HepG2 (cell line): ENCODE measurements around the gene LRRC25. TPM values are rescaled to one million over a fixed set of nuclear protein-coding genes. Genes with fewer than 3 reads are reported as not detected.
A peak's percentile ranks its signal among the peaks of the same experiment; 100 is the strongest.

Experiments used
- ARID2 ChIP-seq: sonication (generic); formaldehyde crosslinking; IDR thresholded peaks from 2 replicates; pipeline ENCODE4 v1.8.1; 2022; ENCODE audit warnings: mild to moderate bottlenecking, missing genetic modification reagents, borderline replicate concordance
- BHLHE40 ChIP-seq: IDR thresholded peaks from 2 replicates; pipeline ENCODE4 v1.6.1; 2011; ENCODE audit warnings: low read length, improper control_type of control experiment
- DPF2 ChIP-seq: sonication (generic); formaldehyde crosslinking; IDR thresholded peaks from 2 replicates; pipeline ENCODE4 v1.4.0; 2020; ENCODE audit warnings: mild to moderate bottlenecking, low read depth, missing genetic modification reagents, borderline replicate concordance
- EHMT2 ChIP-seq: fragments of 200-600 bp; sonication (generic); IDR thresholded peaks from 2 replicates; pipeline ENCODE4 v1.7.0; 2017; ENCODE audit warnings: antibody characterized with exemption, low read depth, low read length, borderline replicate concordance
- IRF2 ChIP-seq: IDR thresholded peaks from 2 replicates; pipeline ENCODE4 v1.6.1; 2018; ENCODE audit warnings: missing genetic modification reagents, missing compliant biosample characterization
- KAT8 ChIP-seq: IDR thresholded peaks from 2 replicates; pipeline ENCODE4 v1.6.1; 2016; ENCODE audit warnings: missing genetic modification reagents, missing compliant biosample characterization
- MED8 ChIP-seq: sonication (generic); formaldehyde crosslinking; IDR thresholded peaks from 2 replicates; pipeline ENCODE4 v1.8.1; 2023; ENCODE audit warnings: mild to moderate bottlenecking, missing genetic modification reagents; ENCODE audit not compliant: insufficient replicate concordance
- RARG ChIP-seq: sonication (generic); formaldehyde crosslinking; IDR thresholded peaks from 2 replicates; pipeline ENCODE4 v1.4.0; 2020; ENCODE audit warnings: low read depth, mild to moderate bottlenecking, missing genetic modification reagents
- REST ChIP-seq, 2 experiments: IDR thresholded peaks; 2 replicates each; pipeline ENCODE4 v1.6.1; 2011 to 2012; ENCODE audit warnings: low read length in 2 of 2, borderline replicate concordance in 1 of 2, low read depth in 1 of 2, mild to moderate bottlenecking in 1 of 2, moderate library complexity in 1 of 2
- SAP130 ChIP-seq: IDR thresholded peaks from 2 replicates; pipeline ENCODE4 v1.6.1; 2016; ENCODE audit warnings: low read depth
- SIX1 ChIP-seq: sonication (generic); formaldehyde crosslinking; IDR thresholded peaks from 2 replicates; pipeline ENCODE4 v1.4.0; 2020; ENCODE audit warnings: missing genetic modification reagents, borderline replicate concordance
- SMAD3 ChIP-seq: sonication (generic); formaldehyde crosslinking; IDR thresholded peaks from 2 replicates; pipeline ENCODE4 v1.4.0; 2020; ENCODE audit warnings: missing genetic modification reagents
- SNAPC5 ChIP-seq: sonication (generic); formaldehyde crosslinking; IDR thresholded peaks from 2 replicates; pipeline ENCODE4 v1.8.1; 2023; ENCODE audit warnings: mild to moderate bottlenecking, missing genetic modification reagents, borderline replicate concordance
- SOX13 ChIP-seq, 3 experiments: fragments of 450-650 bp in 1 of 3; sonication (generic) in 1 of 3; formaldehyde crosslinking in 1 of 3; IDR thresholded peaks in 2 of 3; conservative IDR thresholded peaks in 1 of 3; 2 replicates each; pipeline versions ENCODE4 v1.5.0 to v1.6.1; 2016 to 2020; ENCODE audit warnings: antibody characterized with exemption in 1 of 3, mild to moderate bottlenecking in 1 of 3, missing compliant biosample characterization in 1 of 3, missing genetic modification reagents in 1 of 3, moderate library complexity in 1 of 3
- SOX6 ChIP-seq, 2 experiments: fragments of 450-650 bp in 1 of 2; sonication (generic) in 1 of 2; formaldehyde crosslinking in 1 of 2; IDR thresholded peaks; 2 replicates each; pipeline versions ENCODE4 v1.4.0 to v1.6.1; 2017 to 2020; ENCODE audit warnings: antibody characterized with exemption in 1 of 2, mild to moderate bottlenecking in 1 of 2, missing genetic modification reagents in 1 of 2
- TEAD3 ChIP-seq: optimal IDR thresholded peaks from 2 replicates; pipeline ENCODE3; 2016; ENCODE audit warnings: borderline replicate concordance
- ZNF362 ChIP-seq: sonication (generic); formaldehyde crosslinking; IDR thresholded peaks from 2 replicates; pipeline ENCODE4 v1.4.0; 2020; ENCODE audit warnings: missing genetic modification reagents, mild to moderate bottlenecking, borderline replicate concordance
- ZNF430 ChIP-seq: sonication (generic); formaldehyde crosslinking; IDR thresholded peaks from 2 replicates; pipeline ENCODE4 v1.9.0; 2021; ENCODE audit warnings: mild to moderate bottlenecking, missing genetic modification reagents
- ZNF639 ChIP-seq: conservative IDR thresholded peaks from 2 replicates; pipeline ENCODE4 v1.6.1; 2018; ENCODE audit warnings: missing genetic modification reagents
- ZNF670 ChIP-seq: sonication (generic); formaldehyde crosslinking; IDR thresholded peaks from 2 replicates; pipeline ENCODE4 v1.8.0; 2022; ENCODE audit warnings: mild to moderate bottlenecking, missing genetic modification reagents, borderline replicate concordance
- ZNF740 ChIP-seq: sonication (generic); formaldehyde crosslinking; IDR thresholded peaks from 2 replicates; pipeline ENCODE4 v1.4.0; 2020; ENCODE audit warnings: missing genetic modification reagents
- polyA plus RNA-seq, 8 experiments: library from polyadenylated mRNA; depleted of rRNA in 3 of 8; stranded (reverse) in 7 of 8; unstranded in 1 of 8; fragments of >200 nt; fragmentation: Illumina TruSeq in 4 of 8; extraction: Trizol in 4 of 8; gene quantifications; 2 replicates each; pipeline versions ENCODE4 v1.2.1 to v1.2.3, GENCODE V29; 2011 to 2016; ENCODE audit warnings: low read depth in 4 of 8, missing spikeins in 1 of 8, mixed read lengths in 1 of 8; ENCODE audit not compliant: insufficient read depth in 1 of 8
- total RNA-seq, 5 experiments: library from RNA; depleted of rRNA; stranded (reverse); fragments of >200 nt; fragmentation: Illumina TruSeq; extraction: Trizol; gene quantifications; 2 replicates each; pipeline ENCODE4 v1.2.3, GENCODE V29; 2016; ENCODE audit warnings: low read depth in 1 of 5

LRRC25 gene
- total and polyA plus RNA-seq, 2 of the 13 experiments (the other 11 are each of a cell fraction or from before 2014, with no cell fraction given) = 0.13 to 0.53 TPM

GRCh38 chr19:18364826-18365528, 32.4 kb downstream of the LRRC25 start (continued):
- TF ChIP-seq DPF2 (CRISPR knock-in tag) (peak; percentile 47; the same call in 1 of the 2 replicates), IRF2 (CRISPR knock-in tag) (peak; percentile 61; the same call in 1 of the 2 replicates), SMAD3 (CRISPR knock-in tag) (peak; percentile 76; the same call in 1 of the 2 replicates), TEAD3 (CRISPR knock-in tag) (peak; percentile 69), RARG (no peak), SIX1 (CRISPR knock-in tag) (peak; percentile 31; the same call in 1 of the 2 replicates), MED8 (CRISPR knock-in tag) (peak; percentile 94), ZNF639 (0 out of 2 replicates have a peak, but pooled peaks have one; percentile 41), ZNF740 (CRISPR knock-in tag) (no peak; the same call in 1 of the 2 replicates), ZNF362 (peak; percentile 58; the same call in 1 of the 2 replicates), SOX6 (IDR thresholded peaks at IDR 0.05) (no peak), SOX6 (CRISPR knock-in tag; IDR thresholded peaks at IDR 0.05) (peak; percentile 88), KAT8 (CRISPR knock-in tag) (peak; percentile 68), ARID2 (0 out of 2 replicates have a peak, but pooled peaks have one; percentile 71), ZNF670 (CRISPR knock-in tag) (0 out of 2 replicates have a peak, but pooled peaks have one; percentile 60), ZNF430 (CRISPR knock-in tag) (0 out of 2 replicates have a peak, but pooled peaks have one; percentile 22), SOX13 (IDR thresholded peaks at IDR 0.05) (0 out of 2 replicates have a peak, but pooled peaks have one; percentile 31), SOX13 (CRISPR knock-in tag; conservative IDR thresholded peaks at IDR 0.05 in 1 of 2, IDR thresholded peaks at IDR 0.05 in 1 of 2) (peak in 1 of 2 experiments; percentile 80; a peak in 2 of 4 replicates), BHLHE40 (peak; percentile 74), EHMT2 (0 out of 2 replicates have a peak, but pooled peaks have one; percentile 17), SNAPC5 (CRISPR knock-in tag) (0 out of 2 replicates have a peak, but pooled peaks have one; percentile 22), REST (IDR thresholded peaks at IDR 0.05; ENCODE audit: borderline replicate concordance in 1 of 2, low read depth in 1 of 2, low read length in 2 of 2) (no peak; a peak in 1 of 4 replicates), SAP130 (CRISPR knock-in tag) (peak; percentile 90)
